Globus pallidus (tissue), 1 donor: ENCODE results near the gene CAPN10.
"Not testable (repeated sequence)": the region's sequence is repeated elsewhere in the genome, so short reads cannot be mapped to it uniquely, and the experiment has no call there.

Source experiments
- DNase-seq: peaks from one replicate; pipeline ENCODE4 v3.0.0-alpha.2; 2015; ENCODE audit warnings: low spot score

The CAPN10 gene

GRCh38 chr2:240602266-240603050, 15.9 kb downstream of the CAPN10 start:
- no peak for DNase-seq

- no peak for DNase-seq
Measured at GRCh38 chr2:240603081-240603835, 16.7 kb downstream of the CAPN10 start.

DNA sequence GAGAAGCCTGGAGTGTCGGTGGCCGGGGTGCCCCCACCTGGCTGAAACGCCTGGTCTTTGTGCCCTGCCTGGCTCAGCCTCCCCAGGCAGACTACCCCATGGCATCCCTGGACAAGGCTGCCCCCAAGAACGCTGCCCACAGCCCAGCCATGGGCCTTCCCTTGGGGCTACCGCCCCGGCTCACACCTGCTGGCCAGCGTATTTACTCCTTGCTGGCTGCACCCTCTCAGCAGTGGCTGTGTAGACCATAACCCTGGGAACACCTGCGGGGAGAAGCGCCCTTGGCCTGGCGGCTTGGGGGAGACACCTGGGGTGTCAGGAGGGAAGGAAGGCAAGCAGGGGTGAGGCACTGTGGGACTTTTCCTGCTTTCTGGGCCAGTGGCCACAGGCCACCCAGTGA, 17.3 kb downstream of the CAPN10 start:
- no peak for DNase-seq

DNA sequence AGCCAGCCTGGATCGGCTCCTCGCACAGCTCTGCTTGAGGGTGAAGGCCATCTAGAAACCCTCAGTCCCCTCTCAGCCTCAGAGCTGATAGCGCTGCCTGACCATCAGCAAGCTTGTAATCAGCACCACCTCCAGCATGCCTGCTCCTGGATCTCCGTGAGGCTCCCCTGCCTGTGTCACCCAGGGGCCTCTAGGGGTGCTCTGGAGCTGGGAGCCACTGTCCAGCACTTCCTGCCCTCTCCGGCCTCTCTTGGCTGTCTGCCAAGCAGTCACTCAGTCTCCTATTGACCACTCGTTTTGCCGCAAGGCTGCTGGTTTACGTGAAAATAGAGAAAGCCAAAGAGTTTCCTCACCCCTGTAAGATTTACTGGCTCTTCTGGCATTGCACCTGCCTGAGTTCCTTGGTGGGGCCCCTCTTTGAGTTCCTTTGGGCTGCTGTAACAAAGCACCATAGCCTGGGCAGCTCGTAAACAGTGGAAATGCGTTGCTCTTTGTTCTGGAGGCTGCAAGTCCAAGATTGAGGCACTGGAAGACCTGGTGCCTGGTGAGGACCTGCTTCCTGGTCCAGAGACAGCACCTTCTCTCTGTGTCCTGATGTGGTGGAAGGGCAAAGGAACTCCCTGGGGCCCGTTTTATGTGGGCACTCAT, 17.9 kb downstream of the CAPN10 start:
- peak; percentile 89 for DNase-seq

DNA sequence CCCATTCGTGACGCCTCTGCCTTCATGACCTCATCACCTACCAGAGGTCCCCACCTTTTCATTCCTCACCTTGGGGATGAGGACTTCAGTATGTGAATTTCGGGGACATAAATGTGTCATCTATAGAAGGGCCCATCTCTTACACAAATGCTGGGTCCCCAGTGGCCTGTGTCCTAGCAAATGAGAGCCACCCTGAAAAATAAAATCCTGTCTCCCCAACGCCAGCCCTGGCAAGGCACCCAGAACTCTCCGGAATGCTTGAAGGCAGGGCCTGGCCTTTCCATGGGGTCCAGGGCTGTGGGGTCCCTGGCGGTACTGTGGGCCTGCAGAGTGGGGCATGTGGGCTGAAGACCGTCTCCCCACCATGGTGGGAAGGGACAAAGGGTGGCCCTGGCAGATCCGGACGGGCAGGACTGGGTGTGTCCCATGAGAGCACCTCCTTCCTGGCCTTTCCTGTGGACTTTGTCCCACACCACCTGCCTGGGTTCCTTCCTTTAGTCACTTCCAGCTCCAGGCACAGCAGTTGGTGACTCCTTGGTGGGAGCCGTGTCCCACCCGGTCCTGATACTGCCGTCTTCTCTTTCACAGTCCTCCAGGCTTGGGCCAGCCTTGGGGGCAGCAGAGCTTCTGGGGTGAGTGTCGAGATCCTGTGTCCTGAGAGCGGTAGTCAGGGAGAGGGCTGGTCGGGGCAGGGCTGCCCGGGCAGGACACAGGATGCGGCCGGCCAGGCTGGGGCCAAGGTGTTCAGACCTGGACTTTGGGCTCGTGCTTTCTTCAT, 18.6 kb downstream of the CAPN10 start:
- DNase-seq = no peak

GRCh38 chr2:240605867-240606743, 19.6 kb downstream of the CAPN10 start:
- no peak for DNase-seq

DNA sequence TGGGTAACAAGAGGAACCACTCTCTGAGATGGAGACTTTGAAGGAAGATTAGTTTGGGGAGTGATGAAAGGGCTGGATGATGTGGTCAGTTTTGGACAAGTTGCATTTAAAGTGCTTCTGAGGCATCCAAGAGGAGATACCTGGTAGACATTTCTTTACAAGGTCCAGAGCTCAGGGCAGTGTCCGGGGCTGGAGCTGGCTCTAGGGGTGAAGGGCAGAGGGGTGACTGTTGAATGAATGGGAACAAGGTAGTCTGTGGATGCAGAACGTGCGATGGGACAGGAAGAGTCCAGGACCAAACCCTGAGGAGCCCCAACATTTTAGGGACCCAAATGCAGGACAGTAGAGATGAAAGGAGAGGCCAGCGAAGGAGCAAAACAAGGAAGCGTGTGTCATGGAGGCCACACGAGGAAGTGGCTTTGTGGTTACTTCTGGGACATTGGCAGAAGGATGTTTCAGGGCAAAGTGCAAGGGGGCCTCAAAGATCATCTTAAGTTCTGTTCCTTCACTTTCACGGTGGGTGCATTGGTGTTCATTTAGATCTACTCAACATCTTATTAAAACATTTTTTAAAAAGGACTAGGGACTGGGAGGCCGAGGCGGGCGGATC, 25.2 kb downstream of the CAPN10 start:
- DNase-seq = no peak

DNA sequence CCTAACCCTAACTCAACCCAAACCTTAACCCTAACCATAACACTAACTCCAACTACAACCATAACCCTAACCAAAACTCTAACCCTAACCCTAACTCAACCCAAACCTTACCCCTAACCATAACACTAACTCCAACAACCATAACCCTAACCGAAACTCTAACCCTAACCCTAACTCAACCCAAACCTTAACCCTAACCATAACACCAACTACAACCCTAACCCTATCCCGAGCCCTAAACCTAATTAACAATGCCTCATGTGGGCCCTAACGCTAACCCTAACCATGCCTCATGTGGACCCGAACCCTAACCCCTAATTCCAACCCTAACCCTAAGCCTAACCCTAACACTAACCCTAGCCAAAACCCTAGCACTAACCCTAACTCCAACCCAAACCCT, 27.2 kb downstream of the CAPN10 start:
- no peak for DNase-seq

GRCh38 chr2:240614391-240614790, 27.9 kb downstream of the CAPN10 start:
- DNase-seq = no peak

DNA sequence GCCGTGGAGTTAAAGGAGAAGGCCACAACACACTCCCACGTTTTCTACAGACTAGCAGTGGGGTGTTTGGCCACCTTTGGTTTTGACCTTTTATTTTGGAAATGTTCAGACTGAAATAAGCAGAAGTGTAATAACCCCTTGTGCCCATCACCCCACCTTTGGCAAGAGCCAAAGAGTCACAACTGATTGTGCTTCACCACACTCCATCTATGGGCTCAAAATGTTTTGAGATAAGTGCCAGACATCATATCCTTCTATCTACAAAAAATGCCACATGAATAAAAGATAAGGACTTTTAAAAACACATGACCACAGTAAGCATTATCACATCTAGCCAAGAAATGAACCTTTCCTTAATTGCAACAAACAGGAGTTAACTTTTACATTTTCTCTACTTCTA, 28.9 kb downstream of the CAPN10 start:
- DNase-seq = no peak

DNA sequence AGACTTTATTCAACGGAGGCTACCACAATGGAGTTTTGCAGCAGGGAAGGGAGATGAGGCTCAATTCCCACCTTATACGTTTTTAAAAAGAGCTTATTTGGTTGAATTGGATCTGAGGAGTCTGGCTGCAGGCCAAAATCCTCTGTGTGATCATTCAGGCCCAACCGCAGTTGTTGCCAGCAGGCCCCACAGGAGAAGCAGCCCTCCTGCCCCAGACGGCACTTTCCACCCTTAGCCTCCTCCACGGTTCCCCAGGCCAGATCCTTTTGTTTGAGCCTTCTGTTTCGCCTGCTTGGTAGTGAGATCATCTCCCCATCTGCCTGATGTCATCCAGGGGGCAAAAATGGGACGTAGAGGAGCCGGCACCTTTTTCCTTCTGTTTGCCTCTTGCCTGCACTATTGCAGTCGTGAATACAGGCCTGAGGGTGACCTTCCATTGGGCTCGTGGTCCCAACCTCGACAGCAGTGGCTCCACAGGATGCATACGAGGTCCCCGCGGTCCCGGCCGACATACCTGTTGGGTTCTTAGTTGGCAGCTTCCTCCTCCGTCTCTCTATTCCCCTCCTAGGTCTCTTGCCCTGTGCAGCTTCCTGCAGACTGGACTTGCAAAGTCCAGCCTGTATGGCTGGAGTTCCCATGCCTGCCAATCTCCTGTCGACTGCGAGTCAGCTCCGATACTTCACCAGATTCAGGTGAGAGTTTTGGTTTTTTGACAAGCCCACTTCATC, 29.4 kb downstream of the CAPN10 start:
- no peak for DNase-seq

DNA sequence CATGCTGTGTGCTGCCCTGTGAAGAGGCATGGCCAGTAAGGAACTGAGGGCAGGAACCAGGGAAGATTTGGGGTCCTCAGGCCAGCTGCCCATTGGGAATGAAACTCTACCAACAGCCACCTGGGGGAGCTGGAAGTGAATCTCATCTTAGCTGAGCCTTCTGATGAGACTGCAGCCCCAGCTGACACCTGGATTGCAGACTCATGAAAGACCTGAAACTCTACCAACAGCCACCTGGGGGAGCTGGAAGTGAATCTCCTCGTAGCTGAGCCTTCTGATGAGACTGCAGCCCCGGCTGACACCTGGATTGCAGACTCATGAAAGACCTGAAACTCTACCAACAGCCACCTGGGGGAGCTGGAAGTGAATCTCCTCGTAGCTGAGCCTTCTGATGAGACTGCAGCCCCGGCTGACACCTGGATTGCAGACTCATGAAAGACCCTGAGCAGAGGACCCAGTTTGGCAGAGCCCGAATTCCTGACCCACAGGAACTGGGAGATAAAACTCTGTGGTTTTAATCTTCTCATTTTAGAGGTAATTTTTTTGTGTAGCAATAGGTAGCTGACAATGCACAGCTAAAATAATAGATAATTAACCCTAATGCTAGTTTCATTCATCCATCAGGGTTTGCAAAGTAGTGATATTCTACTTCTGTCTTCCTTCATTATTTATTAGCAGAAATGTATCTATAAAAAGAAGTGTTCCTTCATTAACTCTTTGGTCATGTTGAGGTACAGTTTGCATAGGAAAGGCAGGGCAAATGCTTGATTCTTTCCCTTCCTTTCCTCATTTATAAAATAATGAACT, 30.5 kb downstream of the CAPN10 start:
- DNase-seq = not testable (repeated sequence)

DNA sequence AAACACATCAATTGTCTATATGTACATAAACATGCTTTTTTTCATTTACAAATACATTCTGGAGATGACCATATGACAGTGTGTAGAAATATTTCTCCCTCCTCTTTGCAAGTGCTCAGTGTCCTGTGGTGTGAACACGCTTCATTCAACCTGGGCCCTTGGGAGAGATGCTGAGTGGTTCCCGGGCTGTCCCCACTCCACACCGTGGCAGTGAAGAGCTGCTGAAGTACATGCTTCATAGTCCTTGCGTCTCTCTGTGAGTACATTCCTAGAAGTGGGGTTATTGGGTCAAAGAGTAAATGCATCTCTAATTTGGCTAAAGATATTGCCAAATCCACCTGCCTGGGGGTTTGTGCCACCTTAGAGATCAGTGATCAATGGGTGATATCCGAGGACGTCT, 32.2 kb downstream of the CAPN10 start:
- no peak for DNase-seq

DNA sequence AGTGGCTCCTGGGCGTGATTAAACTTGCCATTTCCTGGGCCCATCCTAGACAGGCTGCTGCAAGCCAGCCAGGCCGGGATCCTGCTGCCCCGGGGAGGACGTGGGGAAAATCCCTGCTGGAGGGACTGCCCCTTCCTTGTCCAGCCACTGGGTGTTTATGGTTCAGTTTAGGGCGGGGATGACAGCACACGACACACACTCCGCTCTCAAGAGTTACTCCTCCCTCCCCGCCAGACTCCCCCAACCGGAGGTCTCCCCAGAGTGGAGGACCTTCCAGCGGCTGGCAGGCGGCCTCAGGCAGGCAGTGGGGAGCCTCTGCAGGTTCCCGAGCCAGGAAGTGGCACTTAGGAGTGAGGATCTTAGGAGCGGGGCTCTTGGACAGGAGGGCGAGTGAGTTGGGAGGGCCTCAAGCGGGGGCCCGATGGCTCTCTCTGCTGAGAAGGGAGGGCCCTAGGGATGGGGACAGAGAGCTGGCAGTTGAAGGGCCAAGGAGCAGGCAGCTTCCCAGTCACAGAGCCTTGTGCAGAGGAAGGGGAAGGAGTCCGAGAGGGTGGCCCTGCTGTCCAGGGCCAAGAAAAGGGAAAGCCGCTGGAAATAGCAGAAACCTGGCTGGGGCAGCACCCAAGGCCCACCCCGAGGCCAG, 33.1 kb downstream of the CAPN10 start:
- DNase-seq = no peak

GRCh38 chr2:240620149-240620731, 33.7 kb downstream of the CAPN10 start:
- DNase-seq = no peak

DNA sequence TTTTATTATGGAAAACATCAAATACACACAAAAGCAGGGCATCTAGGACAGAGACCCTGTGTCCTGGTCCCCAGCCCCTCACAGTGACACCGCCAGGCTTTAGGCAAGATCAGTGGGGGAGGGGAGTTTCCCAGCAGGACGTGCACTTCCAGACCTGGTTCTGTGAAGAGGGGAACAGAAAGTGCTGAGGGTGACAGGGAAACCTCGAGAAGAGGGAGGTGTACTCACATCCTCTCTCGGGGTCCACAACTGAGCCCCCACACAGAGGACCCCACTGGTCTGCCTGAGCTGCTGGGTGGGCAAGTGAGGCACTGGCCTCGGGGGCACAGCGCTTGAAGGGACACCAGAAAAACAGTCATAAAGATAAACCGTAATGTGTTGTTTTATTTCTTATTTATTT, 34.3 kb downstream of the CAPN10 start:
- no peak for DNase-seq

GRCh38 chr2:240622060-240622411, 35.5 kb downstream of the CAPN10 start:
- no peak for DNase-seq

- no peak for DNase-seq
Measured at GRCh38 chr2:240622531-240623235, 36.1 kb downstream of the CAPN10 start.
